ENCODE data around the gene PPP1R7. TPM values are rescaled to one million over a fixed set of nuclear protein-coding genes. Genes with fewer than 3 reads are reported as not detected.

Gene PPP1R7
- polyA plus RNA-seq, 3 donors: 54.9 to 102 (median 84.4) TPM

DNA sequence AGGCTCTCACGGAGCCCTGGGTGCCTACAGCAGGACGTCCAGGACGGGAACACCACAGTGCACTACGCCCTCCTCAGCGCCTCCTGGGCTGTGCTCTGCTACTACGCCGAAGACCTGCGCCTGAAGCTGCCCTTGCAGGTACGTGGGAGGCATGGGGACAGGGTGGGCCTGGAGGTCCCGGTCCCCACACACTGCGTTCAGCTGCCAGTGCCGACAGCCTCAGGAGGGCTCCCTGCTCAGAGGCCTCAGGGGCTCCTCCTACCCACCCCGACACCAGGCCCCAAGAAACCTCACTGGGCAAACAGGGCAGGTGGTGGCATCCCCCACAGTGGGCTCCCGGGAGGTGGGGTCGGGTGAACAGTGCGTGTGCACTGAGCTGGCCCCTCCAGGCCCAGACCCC, 49.0 kb downstream of the PPP1R7 start:
- H3K4me1 Mint-ChIP-seq: peaks cover 9% of the 10 kb centered on the region
- Histone ChIP-seq H3K36me3 (replicated peaks in 1 of 2; ENCODE audit: control insufficient read depth in 1 of 2, insufficient read depth in 2 of 2, low read length in 2 of 2) (no peaks in the 10 kb centered on the region), H3K4me2 (replicated peaks; ENCODE audit: extremely low read depth, low read length, poor library complexity, severe bottlenecking) (no peak overlapping the region), H3K27ac (ENCODE audit: low read depth in 1 of 2, low read length in 2 of 2) (no peak overlapping the region), H3K4me1 (ENCODE audit: control insufficient read depth in 1 of 2, insufficient read depth in 2 of 2, low read length in 2 of 2) (peaks cover 3 to 8% of the 10 kb centered on the region in 2 donors), H3K9me3 (replicated peaks in 1 of 2; ENCODE audit: control insufficient read depth in 1 of 2, insufficient read depth in 1 of 2, low read length in 2 of 2) (no peaks in the 10 kb centered on the region), H3K79me2 (ENCODE audit: insufficient read depth, low read length) (no peaks in the 10 kb centered on the region), H3K9ac (ENCODE audit: insufficient read depth, low read length, poor library complexity, severe bottlenecking) (no peak overlapping the region), H2AFZ (ENCODE audit: insufficient read depth, low read depth, low read length, poor library complexity, severe bottlenecking) (no peak overlapping the region), H4K20me1 (ENCODE audit: insufficient read depth, low read length) (no peaks in the 10 kb centered on the region), H3K4me3 (replicated peaks in 1 of 3; ENCODE audit: low read depth in 2 of 3, low read length in 3 of 3) (no peak overlapping the region), H3K27me3 (ENCODE audit: control insufficient read depth in 2 of 2, insufficient read depth in 2 of 2, low read length in 2 of 2) (no peaks in the 10 kb centered on the region)
- H3K27me3 Mint-ChIP-seq (ENCODE audit: low read depth in 3 of 3): peaks cover 0 to 4% (median 1%) of the 10 kb centered on the region in 3 donors
- WGBS (ENCODE audit: insufficient coverage): 93% methylated on average over 16 of the region's 16 CpGs
- TF ChIP-seq CTCF (IDR thresholded peaks at IDR 0.05): no peak
- H3K27ac Mint-ChIP-seq: no peak overlapping the region
- no peaks in the 10 kb centered on the region for H3K9me3 Mint-ChIP-seq
- intact Hi-C loops (cut with micrococcal nuclease): no loop called here
- no peak for DNase-seq
- no peak overlapping the region for H3K4me3 Mint-ChIP-seq
- H3K36me3 Mint-ChIP-seq: no peaks in the 10 kb centered on the region

DNA sequence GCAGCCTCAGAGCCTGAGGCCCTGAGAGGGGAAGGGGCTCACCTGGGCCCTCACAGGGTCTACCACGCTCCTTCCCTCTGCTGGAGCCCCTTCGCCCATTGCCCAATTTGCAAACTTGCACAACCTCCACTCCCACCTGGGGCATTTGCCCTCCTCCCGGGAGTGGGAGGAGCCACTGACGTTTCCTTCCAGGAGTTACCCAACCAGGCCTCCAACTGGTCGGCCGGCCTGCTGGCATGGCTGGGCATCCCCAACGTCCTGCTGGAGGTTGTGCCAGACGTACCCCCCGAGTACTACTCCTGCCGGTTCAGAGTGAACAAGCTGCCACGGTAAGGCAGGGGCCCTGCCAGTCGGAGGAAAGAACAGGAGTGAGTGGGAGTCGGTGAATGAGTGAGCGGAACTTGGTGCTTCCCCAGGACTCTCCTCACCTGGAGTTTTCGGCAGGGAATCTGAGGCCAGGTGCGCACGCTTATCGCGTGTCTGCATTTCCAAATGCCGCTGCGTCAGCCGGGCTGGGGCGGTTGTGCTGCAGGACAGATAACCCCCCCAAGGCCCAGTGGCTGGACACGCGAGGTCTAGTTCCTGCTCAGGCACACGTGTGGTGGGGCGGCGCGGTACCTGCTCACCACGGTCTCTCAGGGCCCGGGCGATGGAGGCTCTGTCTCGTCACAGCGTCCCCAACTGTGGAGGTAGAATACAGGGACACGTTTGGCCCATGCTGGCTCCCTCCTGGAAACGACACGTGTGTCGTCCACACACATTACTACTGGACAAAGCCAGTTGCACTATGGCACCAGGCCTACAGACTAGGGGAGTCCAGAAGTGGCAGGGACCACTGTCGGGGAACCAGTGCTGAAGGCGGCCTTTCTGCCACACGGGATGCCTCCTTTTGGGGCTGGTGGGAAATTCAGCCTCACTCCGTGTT, 49.9 kb downstream of the PPP1R7 start:
- no peak for DNase-seq
- Histone ChIP-seq H3K79me2 (ENCODE audit: insufficient read depth, low read length) (no peaks in the 10 kb centered on the region), H3K4me1 (ENCODE audit: control insufficient read depth in 1 of 2, insufficient read depth in 2 of 2, low read length in 2 of 2) (peaks cover 3 to 8% of the 10 kb centered on the region in 2 donors), H3K4me3 (replicated peaks in 1 of 3; ENCODE audit: low read depth in 2 of 3, low read length in 3 of 3) (no peak overlapping the region), H3K4me2 (replicated peaks; ENCODE audit: extremely low read depth, low read length, poor library complexity, severe bottlenecking) (no peak overlapping the region), H4K20me1 (ENCODE audit: insufficient read depth, low read length) (no peaks in the 10 kb centered on the region), H3K9ac (ENCODE audit: insufficient read depth, low read length, poor library complexity, severe bottlenecking) (no peak overlapping the region), H3K36me3 (replicated peaks in 1 of 2; ENCODE audit: control insufficient read depth in 1 of 2, insufficient read depth in 2 of 2, low read length in 2 of 2) (no peaks in the 10 kb centered on the region), H3K9me3 (replicated peaks in 1 of 2; ENCODE audit: control insufficient read depth in 1 of 2, insufficient read depth in 1 of 2, low read length in 2 of 2) (no peaks in the 10 kb centered on the region), H3K27me3 (ENCODE audit: control insufficient read depth in 2 of 2, insufficient read depth in 2 of 2, low read length in 2 of 2) (no peaks in the 10 kb centered on the region), H3K27ac (ENCODE audit: low read depth in 1 of 2, low read length in 2 of 2) (no peak overlapping the region), H2AFZ (ENCODE audit: insufficient read depth, low read depth, low read length, poor library complexity, severe bottlenecking) (no peak overlapping the region)
- no peak for TF ChIP-seq CTCF (IDR thresholded peaks at IDR 0.05)
- Mint-ChIP-seq H3K36me3 (no peaks in the 10 kb centered on the region), H3K27me3 (ENCODE audit: low read depth in 3 of 3) (peaks cover 0 to 1% (median 0%) of the 10 kb centered on the region in 3 donors), H3K9me3 (no peaks in the 10 kb centered on the region), H3K4me3 (no peak overlapping the region), H3K27ac (no peak overlapping the region), H3K4me1 (peaks cover 9% of the 10 kb centered on the region)
- intact Hi-C loops (cut with micrococcal nuclease): no loop called here
- 78% methylated on average over 40 of the region's 42 CpGs for WGBS (ENCODE audit: insufficient coverage)
